GM18502 (cell line): ENCODE data around the gene ZNF274.
"Not testable (repeated sequence)": the region's sequence is repeated elsewhere in the genome, so short reads cannot be mapped to it uniquely, and the experiment has no call there.

Experiments
- ATAC-seq: cut with Tn5 transposase; IDR thresholded peaks from one replicate; pipeline ENCODE4 v1.9.1; 2021; ENCODE audit warnings: mild to moderate bottlenecking; ENCODE audit not compliant: unreplicated experiment, poor library complexity

The ZNF274 gene

GRCh38 chr19:58209577-58209976, 26.7 kb downstream of the ZNF274 start:
- no peak for ATAC-seq

DNA sequence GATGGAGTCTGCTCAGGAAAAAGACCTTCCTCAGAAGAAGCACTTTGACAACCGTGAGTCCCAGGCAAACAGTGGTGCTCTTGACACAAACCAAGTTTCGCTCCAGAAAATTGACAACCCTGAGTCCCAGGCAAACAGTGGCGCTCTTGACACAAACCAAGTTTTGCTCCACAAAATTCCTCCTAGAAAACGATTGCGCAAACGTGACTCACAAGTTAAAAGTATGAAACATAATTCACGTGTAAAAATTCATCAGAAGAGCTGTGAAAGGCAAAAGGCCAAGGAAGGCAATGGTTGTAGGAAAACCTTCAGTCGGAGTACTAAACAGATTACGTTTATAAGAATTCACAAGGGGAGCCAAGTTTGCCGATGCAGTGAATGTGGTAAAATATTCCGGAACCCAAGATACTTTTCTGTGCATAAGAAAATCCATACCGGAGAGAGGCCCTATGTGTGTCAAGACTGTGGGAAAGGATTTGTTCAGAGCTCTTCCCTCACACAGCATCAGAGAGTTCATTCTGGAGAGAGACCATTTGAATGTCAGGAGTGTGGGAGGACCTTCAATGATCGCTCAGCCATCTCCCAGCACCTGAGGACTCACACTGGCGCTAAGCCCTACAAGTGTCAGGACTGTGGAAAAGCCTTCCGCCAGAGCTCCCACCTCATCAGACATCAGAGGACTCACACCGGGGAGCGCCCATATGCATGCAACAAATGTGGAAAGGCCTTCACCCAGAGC, 29.6 kb downstream of the ZNF274 start:
- no peak for ATAC-seq

DNA sequence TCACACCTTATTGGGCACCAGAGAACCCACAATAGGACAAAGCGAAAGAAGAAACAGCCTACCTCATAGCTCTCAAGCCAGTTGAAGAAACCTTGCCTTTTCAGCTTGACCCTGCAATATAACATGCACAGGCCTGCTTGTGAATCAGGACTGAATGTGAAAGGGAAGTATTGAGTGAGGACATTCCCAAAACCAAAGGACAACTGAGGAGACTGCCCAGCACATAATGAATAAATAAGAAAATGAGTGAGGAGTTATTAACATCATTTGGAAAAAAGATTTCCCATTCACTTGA, 30.2 kb downstream of the ZNF274 start:
- no peak for ATAC-seq

DNA sequence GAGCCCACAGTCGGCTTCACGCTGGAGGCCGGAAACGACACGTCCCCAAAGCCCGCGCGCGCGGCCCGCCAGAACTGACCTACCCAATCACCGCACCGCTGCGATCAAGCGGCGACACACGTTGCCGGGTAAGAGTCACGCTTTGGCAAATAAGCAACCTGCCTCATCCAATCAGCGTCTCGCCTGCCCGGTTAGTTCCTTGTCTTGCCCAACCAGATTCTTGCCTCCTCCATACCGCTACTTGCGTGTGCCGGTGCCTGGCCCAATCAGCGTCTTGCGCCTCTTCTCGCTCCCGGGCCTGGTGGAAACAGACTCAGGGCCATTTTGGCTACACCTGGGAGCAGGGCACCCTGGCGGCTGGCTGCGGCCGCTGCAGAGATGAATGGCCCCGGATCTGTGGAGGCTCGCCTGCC, 34.2 kb downstream of the ZNF274 start:
- no peak for ATAC-seq

DNA sequence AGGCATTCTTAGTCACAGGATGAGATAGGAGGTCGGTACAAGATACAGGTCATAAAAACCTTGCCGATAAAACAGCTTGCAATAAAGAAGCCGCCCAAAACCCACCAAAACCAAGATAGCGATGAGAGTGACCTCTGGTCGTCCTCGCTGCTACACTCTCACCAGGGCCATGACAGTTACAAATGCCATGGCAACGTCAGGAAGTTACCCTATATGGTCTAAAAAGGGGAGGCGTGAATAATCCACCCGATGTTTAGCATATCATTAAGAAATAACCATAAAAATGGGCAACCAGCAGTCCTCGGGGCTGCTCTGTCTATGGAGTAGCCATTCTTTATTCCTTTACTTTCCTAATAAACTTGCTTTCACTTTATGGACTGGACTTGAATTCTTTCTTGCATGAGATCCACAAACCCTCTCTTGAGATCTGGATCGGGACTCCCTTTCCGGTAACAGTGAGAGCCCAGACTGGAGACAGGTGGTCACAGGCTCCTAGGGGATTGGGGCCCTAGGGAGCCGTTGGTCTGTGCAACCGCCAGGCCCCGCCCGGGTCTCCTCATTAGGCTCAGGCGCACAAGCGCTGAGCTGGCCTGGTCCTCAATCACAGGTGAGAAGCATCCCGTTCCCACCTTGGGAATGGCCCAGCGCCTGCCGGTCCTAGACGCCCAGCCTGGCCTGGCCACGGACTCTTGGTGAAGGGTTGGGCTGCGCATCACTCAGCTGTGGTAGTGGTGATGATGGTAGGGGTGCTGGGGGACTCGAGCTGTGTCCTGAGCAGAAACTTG, 34.9 kb downstream of the ZNF274 start:
- no peak for ATAC-seq

- no peak for ATAC-seq
Observed at GRCh38 chr19:58218899-58219298, 36.0 kb downstream of the ZNF274 start.

GRCh38 chr19:58227964-58228584, 45.2 kb downstream of the ZNF274 start:
- ATAC-seq, result no peak

- ATAC-seq, result peak; percentile 91
Observed at GRCh38 chr19:58228585-58229254, 45.9 kb downstream of the ZNF274 start, which contains the start of gene ZNF544. TSS of gene ZNF544 (plus strand) at chr19:58228914. CDS start at chr19:58244024, 15,110 bp downstream.

- no peak for ATAC-seq
Observed at GRCh38 chr19:58229255-58229639, 46.4 kb downstream of the ZNF274 start.

DNA sequence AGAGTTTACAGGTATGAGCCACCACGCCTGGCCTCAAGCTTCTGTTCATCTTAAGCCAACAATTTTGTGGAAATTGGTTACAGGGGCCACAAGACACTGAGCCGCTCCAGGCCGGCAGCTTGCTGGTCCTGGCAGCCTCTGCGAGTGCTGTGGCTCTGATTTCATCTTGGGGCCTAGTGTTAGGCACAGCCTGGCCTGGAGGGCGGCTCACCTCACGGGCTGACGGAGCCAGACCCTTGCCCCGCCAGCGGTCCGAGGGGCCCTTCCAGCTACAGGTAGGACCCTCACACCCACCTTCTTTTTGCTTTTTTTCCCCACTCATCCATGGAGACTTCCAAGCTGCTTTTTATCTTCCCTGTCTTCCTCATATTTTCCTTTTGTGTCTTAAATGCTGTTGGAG, 54.5 kb downstream of the ZNF274 start:
- no peak for ATAC-seq

DNA sequence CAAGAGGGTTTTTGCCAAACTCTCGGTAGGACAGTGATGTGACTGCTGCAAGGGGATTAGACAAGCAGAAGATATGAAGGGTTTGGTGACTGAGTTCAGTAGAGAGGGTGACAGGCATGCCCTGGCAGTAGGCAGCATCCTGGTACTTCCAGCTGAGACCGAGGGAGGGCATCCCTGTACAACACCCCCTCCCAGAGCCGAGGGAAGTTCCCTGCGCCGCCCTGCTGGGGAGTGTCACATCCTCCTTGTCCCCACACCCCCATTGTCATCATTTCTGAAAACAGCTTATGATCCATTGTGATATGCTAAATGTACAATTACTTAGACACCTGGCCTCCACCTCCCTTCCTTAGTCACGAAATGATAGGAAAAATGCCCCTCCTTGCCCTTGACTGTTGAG, 60.5 kb downstream of the ZNF274 start:
- ATAC-seq, result no peak

DNA sequence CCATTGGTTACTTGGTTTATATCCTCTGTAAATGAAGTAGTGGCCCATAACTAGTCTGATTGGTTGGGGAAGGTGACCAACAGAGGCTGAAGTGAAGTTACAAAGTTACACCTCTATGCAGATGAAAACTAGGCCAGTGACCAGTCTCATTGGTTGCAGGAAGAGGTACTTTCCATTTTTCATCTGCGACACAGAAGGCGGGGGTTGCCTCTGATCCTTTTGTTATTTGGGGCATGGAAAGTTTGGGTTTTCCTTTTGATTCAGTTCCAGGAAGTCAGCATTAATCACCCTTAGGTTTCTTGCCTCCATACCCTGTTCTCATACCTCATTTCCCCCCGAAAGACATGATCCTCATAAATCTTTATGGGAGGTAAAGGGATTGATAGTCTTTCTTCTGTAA, 66.0 kb downstream of the ZNF274 start:
- no peak for ATAC-seq

DNA sequence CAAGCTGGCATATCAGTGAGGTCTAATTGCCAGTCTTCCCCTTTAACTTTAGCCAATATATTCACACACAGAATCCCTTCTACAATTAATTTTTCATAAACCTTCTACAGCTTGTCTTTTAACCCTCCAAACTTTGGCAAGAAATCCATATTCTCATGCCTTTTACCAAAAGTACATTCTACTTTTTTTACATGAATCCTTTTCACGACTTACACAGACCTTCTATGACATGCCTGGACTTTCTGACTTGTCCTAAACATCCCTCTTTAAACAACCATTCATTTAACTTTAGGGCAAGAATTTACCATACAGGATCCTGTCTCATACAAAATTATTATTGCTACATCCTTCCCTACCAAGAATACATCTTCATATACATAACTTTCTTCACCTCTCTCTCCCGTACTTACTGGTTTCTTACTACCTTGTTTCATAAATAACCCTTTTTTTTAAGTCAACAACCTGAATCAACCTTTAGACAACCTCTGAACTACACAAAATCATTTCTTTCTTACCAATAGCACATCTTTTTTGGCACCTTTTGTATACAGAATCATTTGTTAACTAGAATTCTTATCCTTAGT, 69.3 kb downstream of the ZNF274 start:
- no peak for ATAC-seq

DNA sequence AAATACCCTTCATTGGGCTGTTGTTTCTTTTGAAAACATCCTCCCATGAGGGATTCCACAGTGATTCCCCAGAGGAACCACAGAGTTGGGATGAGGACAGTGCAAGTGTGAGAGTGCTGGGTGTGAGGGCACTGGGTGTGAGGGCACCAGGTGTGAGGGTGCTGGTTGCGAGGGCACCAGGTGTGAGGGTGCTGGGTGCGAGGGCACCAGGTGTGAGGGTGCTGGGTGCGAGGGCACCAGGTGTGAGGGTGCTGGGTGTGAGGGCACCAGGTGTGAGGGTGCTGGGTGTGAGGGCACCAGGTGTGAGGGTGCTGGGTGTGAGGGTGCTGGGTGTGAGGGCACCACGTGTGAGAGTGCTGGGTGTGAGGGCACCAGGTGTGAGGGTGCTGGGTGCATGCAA, 75.4 kb downstream of the ZNF274 start:
- not testable (repeated sequence) for ATAC-seq

GRCh38 chr19:58261600-58261967, 78.7 kb downstream of the ZNF274 start:
- ATAC-seq, result no peak

DNA sequence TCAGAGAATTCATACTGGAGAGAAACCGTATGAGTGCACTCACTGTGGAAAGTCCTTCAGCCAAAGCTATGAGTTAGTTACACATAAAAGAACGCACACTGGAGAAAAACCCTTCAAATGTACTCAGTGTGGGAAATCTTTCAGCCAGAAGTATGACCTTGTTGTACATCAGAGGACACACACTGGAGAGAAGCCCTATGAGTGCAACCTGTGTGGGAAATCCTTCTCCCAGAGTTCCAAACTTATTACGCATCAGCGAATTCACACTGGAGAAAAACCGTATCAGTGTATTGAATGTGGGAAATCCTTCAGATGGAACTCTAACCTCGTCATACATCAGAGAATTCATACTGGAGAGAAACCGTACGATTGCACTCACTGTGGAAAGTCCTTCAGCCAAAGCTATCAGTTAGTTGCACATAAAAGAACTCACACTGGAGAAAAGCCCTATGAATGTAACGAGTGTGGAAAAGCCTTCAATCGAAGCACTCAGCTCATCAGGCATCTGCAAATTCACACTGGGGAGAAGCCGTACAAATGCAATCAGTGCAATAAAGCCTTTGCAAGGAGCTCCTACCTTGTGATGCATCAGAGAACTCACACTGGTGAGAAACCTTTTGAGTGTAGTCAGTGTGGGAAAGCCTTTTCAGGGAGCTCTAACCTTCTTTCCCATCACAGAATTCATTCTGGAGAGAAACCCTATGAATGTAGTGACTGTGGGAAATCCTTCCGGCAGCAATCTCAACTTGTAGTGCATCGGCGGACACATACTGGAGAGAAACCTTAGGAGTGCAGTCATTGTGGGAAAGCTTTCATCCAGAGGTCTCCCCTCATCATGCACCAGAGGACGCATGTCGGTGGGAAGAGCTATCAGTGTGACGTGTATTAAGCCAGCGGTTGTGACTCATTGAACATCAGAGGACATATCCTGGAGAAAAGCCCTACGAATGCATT, 79.4 kb downstream of the ZNF274 start:
- ATAC-seq, result no peak

DNA sequence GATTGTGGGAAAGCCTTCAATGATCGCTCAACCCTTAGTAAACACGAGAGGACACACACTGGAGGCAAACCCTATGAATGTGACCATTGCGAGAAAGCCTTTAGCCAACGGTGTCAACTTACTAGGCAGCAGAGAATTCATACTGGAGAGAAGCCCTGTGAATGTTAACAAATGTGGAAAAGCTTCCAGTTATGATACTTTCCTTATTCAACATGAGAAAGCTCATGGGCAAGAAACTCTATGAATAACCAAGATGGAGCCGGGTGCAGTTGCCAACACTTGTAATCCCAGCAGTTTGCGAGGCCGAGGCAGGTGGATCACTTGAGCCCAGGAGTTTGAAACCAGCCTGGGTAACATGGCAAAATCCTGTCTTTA, 80.0 kb downstream of the ZNF274 start:
- no peak for ATAC-seq
